Right lobe of liver (tissue), 4 donors: Measurements from ENCODE around the gene SDS.

Source experiments
- CTCF ChIP-seq, 4 donors: fragments of 200-600 bp in 3 of 4; fragments of 450-650 bp in 1 of 4; IDR thresholded peaks; one replicate each; pipeline versions ENCODE4 v1.5.1 to v1.8.0; 2016 to 2022; ENCODE audit warnings: antibody characterized with exemption in 4 of 4, mild to moderate bottlenecking in 2 of 4
- POLR2A ChIP-seq: fragments of 450-650 bp; IDR thresholded peaks from one replicate; pipeline ENCODE4 v1.6.1; 2017; ENCODE audit warnings: antibody characterized with exemption, mild to moderate bottlenecking
- donor health status: DM: no; HTN: no; CAD: no.
- donor health status: DM: no; HTN: no; CAD: no.
- donor health status: DM: no; HTN: yes; CAD: no.

GRCh38 chr12:113345318-113345717 lies 58.4 kb downstream of the SDS start:
- TF ChIP-seq CTCF (IDR thresholded peaks at IDR 0.05): no peak
- no peak for TF ChIP-seq POLR2A
